GM10248 (cell line): Measurements from ENCODE around the gene GPR148.

ENCODE experiments used
- CTCF ChIA-PET: fragments of 300-600 bp; sonication (Branson Sonifier 250); formaldehyde crosslinking; extraction: SDS; loops from one replicate; lab custom pipeline; 2021; ENCODE audit warnings: antibody characterized with exemption; lab: Yijun Ruan, JAX
- POLR2A ChIA-PET: fragments of 350-650 bp; sonication (Branson Sonifier 250); formaldehyde crosslinking; extraction: SDS; loops from one replicate; lab custom pipeline; 2020; ENCODE audit warnings: antibody characterized with exemption; lab: Yijun Ruan, JAX
- DNase-seq: peaks from one replicate; pipeline ENCODE4 v3.0.0; 2012; ENCODE audit errors: extremely low spot score
- TF ChIP-seq, protein P1 (sequence below): IDR thresholded peaks from 2 replicates; pipeline ENCODE4 v1.5.1; 2012; ENCODE audit warnings: mild to moderate bottlenecking, low read depth; ENCODE audit errors: extremely low read depth, missing control alignments, control extremely low read depth

GPR148 gene

DNA sequence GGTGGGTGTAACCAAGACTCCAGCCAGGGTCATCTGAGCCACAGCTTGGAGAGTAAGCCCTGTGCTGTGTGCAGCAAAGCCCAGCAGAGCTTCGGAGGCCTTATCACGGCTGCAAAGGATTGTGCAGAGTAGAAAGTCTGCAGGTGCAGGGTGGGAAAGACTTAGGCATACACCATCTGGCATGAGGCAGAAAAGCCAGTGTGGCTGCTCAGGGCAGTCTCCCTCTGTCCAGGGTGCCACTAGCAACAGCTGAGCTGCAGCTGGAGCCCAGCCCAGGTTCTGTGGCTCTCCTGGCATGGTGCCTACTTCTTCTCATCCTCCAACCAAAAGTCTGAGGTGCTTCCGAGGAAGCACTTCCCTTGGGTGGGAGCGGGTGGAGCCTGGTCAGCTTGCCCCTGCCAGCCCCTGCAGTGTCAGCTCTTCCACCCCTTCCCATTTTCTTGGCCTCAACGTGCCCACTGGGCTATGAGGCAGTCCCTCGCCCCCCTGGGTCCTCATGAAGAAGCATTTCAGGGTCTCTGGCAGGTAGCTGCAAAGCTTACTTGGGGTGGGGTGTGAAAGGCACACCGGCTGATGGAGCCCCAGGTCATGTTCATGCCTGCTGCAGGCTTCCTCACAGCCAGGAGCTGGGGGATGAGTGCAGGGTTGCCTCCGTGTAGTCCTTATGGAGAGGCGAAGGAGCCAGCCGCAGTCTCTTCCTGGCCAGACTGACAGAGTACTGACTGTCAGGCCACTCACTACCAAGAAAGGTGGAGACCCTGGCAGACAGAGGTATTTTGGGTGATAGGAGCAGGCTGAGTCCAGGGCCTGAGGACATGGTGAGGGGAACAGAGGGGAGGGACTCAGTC is 31.3 kb downstream of the GPR148 start:
- POLR2A ChIA-PET: no interaction called here
- CTCF ChIA-PET: interaction anchor here (0.7 to 1.8 kb wide), 4 partner anchors 9 to 37 kb away, joined by 3 to 6 read pairs (median 3); no protein-coding TSS in a partner anchor
- TF ChIP-seq, protein P1, sequence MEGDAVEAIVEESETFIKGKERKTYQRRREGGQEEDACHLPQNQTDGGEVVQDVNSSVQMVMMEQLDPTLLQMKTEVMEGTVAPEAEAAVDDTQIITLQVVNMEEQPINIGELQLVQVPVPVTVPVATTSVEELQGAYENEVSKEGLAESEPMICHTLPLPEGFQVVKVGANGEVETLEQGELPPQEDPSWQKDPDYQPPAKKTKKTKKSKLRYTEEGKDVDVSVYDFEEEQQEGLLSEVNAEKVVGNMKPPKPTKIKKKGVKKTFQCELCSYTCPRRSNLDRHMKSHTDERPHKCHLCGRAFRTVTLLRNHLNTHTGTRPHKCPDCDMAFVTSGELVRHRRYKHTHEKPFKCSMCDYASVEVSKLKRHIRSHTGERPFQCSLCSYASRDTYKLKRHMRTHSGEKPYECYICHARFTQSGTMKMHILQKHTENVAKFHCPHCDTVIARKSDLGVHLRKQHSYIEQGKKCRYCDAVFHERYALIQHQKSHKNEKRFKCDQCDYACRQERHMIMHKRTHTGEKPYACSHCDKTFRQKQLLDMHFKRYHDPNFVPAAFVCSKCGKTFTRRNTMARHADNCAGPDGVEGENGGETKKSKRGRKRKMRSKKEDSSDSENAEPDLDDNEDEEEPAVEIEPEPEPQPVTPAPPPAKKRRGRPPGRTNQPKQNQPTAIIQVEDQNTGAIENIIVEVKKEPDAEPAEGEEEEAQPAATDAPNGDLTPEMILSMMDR: no peak
- no peak for DNase-seq

DNA sequence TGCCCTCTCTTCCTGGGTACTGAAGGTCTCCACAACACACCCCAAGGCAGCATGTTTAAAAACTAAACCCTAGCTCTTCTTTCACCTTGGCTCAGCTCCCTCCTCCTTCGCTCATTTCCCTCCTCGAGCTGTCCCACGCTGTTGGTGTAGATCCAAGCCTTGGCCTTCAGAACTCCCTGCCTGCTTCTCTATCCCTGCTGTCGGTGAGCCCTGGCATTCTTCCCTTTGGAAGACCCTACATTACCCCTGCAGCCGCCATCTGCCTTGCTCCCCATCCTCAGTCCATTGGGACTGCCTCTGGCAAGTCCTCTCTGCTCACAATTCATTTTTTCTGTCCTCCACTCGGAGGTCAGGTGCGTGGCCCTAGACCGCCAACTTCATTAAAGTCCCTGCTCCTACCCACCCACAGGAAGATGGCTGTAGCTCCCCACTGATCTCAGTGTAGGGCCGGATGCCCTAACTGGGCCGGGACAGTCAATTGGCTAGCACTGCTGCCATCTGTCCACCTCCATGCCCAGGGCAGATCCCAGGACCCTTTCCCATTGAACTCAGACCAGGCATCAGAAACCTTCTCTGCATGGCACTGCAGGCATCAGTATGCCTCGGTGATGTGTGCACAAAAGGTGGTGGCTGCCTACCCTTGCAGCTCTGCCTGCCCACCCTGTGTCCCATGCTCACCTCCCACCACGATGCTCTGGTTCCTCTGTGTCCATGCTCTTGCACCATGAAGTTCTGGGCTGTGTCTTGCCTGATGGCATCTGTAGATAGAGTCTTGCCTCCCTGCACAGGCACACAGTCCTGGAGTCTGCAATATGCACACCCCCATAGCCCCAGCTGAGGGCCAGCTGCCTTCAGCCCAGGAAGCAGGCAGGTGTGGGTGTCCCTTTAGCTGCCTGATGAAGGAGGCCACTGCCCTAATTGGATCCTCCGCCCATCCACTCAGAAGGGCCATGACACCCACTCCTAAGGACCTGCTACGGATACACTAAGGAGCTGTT is 32.2 kb downstream of the GPR148 start:
- ChIA-PET CTCF (interaction anchor here (1.2 to 1.8 kb wide), 2 partner anchors 8 to 36 kb away, joined by 3 to 6 read pairs; no protein-coding TSS in a partner anchor), POLR2A (no interaction called here)
- DNase-seq: no peak
- TF ChIP-seq, protein P1: no peak

DNA sequence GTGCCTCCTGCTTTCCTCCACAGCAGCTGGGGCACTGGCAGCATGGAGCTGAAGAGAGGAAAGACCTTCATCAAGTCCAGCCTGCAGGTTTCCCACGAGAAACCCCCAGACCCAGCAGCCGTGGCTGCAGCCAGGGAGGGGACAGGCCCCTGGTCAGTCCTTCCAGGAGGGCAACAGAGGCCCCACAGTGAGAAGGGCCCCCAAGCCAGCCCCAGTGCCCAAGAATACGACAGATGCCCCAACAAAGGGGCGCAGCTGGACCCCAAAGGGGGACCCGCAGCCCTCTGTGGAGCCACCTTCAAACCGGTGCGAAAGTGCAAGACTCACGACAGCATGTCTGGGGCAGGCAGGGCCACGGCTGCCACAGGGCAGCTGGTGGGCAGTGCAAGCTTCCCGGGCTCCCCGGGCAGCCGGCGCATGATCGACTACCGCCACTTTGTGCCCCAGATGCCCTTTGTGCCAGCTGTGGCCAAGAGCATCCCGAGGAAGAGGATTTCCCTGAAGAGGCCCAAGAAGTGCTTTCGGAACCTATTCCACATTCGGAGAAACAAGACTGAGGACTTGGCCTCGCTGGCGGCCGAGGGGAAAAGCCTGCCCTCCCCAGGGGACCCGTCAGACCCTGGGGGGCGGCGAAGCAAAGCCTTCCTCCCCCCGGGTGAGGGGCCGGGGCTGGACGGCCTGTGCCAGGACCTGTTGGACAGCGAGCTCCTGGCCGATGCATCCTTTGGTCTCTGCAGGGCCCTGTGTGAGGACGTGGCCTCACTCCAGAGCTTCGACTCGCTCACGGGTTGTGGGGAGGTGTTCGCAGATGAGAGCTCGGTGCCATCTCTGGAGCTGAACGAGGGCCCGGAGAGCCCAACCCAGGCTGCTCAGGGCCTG is 33.4 kb downstream of the GPR148 start:
- CTCF ChIA-PET: interaction anchor here (1.9 kb wide), 1 partner anchor 10 kb away, joined by 7 read pairs; no protein-coding TSS in a partner anchor

DNA sequence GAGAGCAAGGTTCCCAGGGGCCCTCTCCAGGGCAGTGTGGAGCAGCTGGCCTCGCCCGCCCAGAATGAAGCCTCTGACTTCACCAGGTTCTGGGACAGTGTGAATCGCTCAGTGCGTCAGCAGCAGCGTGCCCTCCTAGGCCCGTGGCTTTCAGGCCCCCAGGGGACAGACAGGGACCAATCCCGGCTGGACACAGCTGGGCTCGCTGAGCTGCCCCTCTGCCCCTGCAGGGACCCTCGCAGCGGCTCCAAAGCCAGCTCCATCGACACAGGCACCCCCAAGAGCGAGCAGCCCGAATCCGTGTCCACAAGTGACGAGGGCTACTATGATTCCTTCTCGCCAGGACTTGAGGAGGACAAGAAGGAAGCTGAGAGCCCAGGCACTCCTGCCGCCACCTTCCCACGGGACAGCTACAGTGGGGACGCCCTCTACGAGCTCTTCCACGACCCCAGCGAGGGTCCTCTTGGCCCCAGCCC is 34.1 kb downstream of the GPR148 start:
- TF ChIP-seq, protein P1: no peak
- POLR2A ChIA-PET: no interaction called here
- CTCF ChIA-PET: interaction anchor here (1.9 kb wide), 1 partner anchor 9 kb away, joined by 7 read pairs; no protein-coding TSS in a partner anchor

More for the DNA sequence above, 33.4 kb downstream of the GPR148 start:
- POLR2A ChIA-PET: no interaction called here
- TF ChIP-seq, protein P1: no peak
- DNase-seq: no peak

DNA sequence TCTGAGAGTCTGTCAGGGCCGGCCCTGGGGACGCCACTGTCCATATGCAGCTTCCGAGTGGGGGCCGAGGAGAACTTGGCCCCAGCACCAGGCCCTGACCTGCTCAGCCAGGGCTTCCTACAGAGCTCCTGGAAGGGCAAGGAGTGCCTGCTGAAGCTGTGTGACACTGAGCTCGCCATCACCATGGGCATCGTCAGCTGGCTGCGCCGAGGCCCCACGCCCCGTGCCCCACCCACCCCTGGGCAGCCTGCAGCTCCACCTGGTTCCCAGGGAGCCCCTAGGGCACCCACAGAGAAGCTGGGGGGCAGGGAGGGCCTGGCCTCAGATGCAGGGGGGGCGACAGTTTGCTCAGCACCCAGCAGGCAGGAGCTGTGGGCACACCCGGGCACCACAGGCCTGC is 34.5 kb downstream of the GPR148 start:
- TF ChIP-seq, protein P1: no peak
- ChIA-PET CTCF (interaction anchor here (1.9 kb wide), 1 partner anchor 9 kb away, joined by 7 read pairs; no protein-coding TSS in a partner anchor), POLR2A (no interaction called here)
- DNase-seq: no peak

More for the DNA sequence above, 34.1 kb downstream of the GPR148 start:
- no peak for DNase-seq
